Nucleus accumbens (tissue), 56 donors: ENCODE data around the gene CCNC.
"Not testable (repeated sequence)": the region's sequence is repeated elsewhere in the genome, so short reads cannot be mapped to it uniquely, and the experiment has no call there.

Experiments used
- DNase-seq, 56 donors: peaks; one replicate each; lab custom pipeline; 2025; lab: John Stamatoyannopoulos, UW

CCNC gene

DNA sequence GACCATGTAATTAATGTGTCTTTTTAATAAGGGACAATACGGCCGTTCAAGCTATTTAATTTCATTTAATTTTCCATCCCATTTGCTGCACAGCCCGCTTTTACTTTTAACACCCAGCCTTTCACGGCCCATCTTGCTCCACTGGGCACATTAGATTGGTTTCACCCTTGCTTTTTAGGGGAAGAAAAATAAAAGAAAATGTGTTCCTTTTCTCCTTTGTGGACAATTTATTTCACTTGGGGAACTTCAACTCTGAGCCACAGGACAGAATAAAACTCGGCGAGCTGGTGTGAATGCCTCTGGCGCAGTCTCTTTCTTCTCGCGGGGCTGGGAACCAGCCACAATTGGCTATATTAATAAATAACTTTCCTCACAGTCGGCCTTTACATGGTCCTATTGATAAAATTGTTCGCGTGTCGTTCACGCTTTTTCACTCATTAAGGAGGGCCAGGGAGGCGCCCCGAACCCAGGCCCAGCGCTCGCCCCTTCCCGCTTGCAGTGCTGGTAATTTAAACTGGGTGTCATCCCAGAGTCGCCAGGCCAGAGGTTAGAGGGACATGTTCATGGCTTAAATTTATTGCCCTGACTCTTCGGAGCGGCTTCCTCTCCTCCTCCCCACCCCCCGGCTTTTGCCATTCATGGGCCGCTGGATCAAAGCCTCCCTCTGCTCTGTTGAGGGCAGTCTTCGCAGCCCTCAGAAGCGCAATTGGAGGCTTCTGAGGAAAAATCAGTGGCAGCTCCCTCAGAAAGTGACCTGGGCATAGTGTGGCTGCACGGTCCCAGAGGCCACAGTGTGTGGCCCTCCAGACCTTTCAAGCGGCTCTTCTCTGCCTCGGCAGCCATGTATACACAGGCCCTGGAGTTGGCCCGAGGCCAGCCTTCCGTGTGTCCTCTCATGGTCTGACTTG is 36.0 kb upstream of the CCNC start:
- no peak for DNase-seq

DNA sequence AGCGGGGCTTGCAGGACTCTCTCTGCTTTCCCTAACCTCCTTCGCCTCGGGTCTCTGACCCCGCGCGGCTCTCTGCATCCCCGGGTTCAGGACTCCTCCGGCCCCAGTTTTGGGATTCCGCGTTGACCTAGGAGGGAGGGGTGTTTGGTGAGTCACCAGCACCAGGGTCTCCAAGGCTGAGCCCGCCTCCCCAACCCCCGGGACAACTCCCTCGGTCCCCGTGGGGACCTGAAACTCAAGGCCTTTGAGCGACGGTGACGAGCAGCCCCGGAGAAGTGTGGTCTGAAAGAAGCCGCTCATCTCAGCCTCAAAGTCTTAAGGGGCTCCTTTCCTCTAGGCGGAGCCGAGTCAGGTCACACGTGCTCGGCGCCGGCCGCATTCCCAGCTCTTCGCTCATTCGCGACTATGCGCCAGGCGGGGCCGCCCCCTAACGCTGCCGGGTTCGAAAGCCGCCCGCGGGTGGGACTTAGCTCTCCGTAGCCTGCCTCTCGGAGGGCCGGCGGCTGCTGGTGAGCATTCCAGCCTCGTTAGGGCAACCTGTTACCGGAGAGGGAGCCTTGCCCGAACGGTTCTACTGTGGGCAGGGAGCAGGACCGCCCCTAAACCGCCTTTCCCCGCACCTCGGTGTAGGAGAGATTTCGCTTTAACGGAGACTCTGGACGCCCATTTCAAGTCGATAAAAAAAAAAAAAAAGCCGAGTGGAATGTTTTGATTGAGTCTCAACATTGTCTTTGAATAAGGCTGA is 35.1 kb upstream of the CCNC start:
- DNase-seq: no peak

DNA sequence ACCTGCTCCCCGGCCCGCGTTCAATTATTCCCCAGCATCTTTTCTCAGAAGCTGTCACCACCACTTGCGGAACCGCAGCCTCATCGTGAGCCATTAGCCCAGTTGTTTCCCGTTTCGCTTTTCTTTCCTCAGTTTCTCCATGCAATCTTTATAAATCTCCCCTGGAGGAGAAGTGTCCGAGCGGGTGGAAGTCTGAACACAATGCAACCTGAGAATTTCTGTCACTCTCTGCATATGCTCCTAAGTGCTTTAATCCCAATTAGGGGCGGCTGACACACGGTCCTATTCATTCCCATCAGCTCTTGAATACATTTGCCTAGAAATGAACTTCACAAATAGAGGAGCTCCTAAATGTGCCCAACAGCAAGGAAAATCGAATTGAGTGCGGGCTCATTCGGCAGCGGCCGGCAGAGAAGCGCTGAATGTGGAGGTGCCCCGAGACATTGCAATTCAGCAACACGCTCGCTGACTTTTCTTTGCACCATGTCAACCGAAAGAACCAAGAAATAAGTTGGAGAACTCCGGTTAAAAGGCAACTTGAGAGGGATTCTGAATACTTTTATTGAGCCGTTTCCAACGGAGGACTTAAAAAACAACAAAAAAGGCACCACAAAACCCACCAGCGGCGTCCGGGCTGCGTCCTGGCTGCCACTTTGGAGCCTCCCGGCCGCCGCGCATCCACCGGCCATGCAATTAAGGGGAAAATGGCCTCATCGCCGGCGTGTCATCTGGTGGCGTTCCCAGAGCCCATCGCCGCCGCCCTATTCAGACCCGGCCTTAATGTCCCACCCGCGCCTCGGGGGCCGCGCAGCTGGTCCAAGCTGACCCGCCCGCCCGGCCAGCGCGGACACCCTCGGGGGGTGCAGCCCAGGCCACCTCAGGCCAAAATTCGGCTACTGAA is 34.3 kb upstream of the CCNC start:
- DNase-seq: no peak

DNA sequence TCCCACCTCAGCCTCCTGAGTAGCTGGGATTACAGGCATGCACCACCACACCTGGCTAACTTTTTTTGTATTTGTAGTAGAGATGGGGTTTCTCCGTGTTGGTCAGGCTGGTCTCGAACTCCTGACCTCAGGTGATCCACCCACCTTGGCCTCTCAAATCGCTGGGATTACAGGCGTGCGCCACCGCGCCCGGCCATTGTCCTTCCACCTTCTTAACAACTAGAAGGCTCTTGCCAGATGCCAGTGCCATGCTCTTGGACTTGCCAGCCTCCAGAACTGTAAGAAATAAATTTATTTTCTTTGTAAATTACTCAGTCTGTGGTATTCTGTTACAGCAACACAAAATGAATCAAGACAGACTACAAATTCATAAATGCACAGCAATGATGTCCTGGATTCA is 26.2 kb upstream of the CCNC start:
- DNase-seq: not testable (repeated sequence)

- DNase-seq: no peak
Measured at GRCh38 chr6:99592900-99593299, 24.4 kb upstream of the CCNC start.

DNA sequence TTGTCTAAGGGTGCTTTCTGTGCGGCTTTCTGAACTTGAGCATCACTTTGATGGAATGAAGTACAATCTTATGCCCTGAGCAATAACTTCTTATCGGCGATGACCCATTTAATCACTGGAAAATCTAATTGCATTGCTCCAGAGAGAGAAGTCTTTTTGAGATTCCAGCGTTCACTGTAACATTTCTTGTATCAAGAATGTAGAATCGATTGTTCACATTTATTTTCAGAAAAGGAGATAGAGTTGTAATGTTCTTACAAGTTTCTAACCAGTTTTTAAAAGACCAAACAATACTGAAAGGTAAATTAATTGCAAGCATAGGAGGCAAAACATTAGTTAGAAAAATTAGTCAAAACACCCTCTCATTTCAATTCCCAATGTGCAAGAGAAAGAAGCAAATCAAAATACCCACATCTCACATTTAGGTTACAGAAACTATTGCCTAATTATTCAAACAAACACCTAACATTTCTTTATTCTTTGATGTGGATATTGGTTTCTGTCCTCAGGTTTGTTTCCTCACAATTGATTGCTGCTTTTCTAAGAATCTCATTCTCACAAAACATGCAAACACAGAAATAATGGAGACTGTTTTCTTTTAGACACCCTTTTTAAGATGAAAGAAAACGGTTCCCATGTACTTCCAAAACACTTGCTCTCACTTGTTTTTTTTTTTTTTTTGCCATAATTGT is 23.4 kb upstream of the CCNC start:
- DNase-seq: no peak

GRCh38 chr6:99590728-99591672 is 22.5 kb upstream of the CCNC start:
- no peak for DNase-seq

- DNase-seq: no peak
Measured at GRCh38 chr6:99589907-99590493, 21.5 kb upstream of the CCNC start.

GRCh38 chr6:99589290-99589672 is 20.8 kb upstream of the CCNC start:
- DNase-seq: no peak

GRCh38 chr6:99588618-99589289 is 20.3 kb upstream of the CCNC start:
- DNase-seq: peak in 28 of 56 donors; percentile 1 to 64 (median 26)

DNA sequence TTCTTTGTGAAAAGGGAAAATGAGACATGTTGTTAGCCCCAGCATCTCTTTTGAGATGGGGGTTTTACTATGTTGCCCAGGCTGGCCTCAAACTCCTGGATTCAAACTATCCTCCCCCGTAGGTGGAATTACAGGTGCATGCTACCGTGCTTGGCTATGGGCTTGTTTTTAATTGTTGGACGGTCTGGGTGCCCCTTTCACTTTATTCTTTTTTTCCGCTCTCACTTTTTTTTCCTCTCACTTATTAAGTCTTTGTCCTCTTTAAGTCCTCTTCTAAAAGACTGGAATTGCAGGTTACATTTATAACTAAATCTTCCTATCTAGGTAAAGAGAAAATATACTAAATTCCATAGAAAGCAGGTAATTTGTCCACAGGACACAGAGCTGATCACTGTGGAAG is 19.3 kb upstream of the CCNC start:
- DNase-seq: no peak

DNA sequence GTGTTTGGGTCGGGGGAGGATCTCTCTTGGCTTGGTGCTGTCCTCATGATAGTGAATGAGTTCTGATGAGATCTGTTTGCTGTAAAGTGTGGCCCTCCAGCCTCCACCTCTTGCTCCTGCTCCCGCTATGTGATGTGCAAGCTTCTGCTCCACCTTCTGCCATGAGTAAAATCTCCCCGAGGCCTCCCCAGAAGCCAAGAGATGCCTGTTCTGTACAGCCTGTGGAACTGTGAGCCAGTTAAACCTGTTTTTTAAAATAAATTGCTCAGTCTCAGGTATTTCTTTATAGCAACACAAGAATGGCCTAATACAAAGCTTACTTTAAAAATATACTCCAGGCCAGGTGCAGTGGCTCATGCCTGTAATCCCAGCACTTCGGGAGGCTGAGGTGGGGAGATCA is 11.3 kb upstream of the CCNC start:
- DNase-seq: no peak

- DNase-seq: no peak
Measured at GRCh38 chr6:99575544-99576227, 7.2 kb upstream of the CCNC start.

DNA sequence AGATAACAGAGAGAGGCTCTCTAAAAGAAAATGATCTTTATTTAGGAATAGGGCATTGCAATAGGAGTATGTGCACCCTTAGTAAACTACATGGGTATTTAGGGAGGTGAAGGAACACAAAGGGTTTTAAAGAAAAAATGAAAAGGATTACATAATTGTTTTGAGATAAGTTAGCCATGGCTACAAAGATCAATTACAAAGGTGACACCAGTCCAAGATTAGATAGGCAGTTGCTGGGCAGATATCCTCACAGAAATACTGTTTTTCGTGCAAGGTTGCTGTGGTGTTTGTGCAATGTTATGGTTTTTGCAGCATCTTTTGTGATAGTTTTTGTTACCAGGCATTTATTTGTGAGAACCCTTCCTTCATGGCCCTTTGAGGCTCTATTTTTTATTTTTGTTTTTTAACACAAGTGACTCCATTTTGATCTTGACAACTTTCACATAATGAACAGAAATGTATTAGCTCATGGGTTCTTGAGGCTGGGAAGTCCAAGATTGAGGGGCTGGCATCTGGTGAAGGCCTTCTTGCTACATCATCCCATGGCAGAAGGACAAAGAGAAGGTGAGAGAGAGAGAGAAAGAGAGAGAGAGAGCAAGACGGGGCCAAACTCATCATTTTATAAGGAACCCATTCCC is 5.6 kb upstream of the CCNC start:
- no peak for DNase-seq

DNA sequence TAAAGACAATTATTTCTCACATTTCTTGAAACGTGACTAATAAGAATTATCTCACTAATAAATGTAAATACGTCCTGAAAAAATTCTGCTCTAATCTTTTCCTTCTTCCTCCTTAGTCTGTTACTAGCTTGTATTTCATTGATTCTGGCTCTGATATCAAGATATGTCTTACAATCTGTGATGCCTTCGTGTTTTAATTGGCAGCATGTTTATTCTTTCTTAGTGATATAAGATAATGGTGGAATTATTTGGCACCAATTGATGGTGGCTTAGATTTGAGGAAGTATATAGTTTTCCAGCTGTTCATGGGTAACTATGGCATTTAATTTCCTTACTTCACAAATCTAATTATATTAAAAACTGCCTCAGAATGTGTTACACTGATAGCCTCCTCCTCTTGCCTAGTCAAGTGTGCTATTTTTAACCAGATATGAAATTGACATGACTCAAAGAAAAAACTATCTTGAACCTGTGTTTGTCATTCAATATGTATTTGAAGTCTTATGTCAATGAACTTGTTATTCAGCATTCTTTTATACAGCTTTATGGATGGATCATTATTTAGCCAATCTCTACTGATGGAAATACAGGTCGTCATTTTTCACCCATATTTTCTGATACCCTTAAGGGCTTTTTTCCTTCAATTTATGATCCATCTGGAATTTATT is 5.3 kb downstream of the CCNC start:
- DNase-seq: no peak

DNA sequence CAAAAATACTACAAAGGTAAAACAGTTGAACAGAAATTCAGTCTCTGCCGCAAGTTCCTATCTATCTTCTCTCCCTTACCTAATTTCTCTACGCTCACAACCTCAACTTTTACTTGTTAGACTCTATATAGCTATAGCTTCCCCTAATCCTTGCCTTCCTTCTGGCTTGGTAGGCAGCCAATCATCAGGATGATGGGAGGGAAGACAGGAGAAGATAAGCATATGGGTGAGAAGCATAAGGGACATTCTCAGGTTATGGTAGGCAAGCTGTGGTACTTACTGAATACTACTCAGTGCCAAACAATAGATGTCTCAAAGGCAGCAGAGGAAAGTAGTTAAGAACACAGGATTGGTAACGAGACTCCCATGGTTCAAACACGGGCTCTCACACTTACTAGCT is 7.8 kb downstream of the CCNC start:
- no peak for DNase-seq
